H1 (cell line): ENCODE results near the gene UCMA. TPM values are rescaled to one million over a fixed set of nuclear protein-coding genes. Genes with fewer than 3 reads are reported as not detected.

Experiments used
- CTCF ChIA-PET: fragments of 300-600 bp; sonication (Branson Sonifier 250); formaldehyde crosslinking; loops from one replicate; lab custom pipeline; 2021; ENCODE audit not compliant: partially characterized antibody; lab: Charles Lee
- POLR2A ChIA-PET: fragments of 300-600 bp; sonication (Branson Sonifier 250); formaldehyde crosslinking; loops from one replicate; lab custom pipeline; 2021; ENCODE audit warnings: inconsistent platforms; ENCODE audit not compliant: partially characterized antibody; lab: Charles Lee
- DNase-seq, 2 experiments: peaks; one replicate each; pipeline versions ENCODE4 v3.0.0 to v3.0.0-alpha.2; 2010 to 2022; ENCODE audit warnings: low spot score in 2 of 2, low read depth in 1 of 2, mixed read lengths in 1 of 2
- FAIRE-seq: peaks from 2 replicates; lab custom pipeline; 2011; peaks lifted over from hg19 to GRCh38; lab: Jason Lieb, UNC
- H2AFZ ChIP-seq: 2 replicates; pipeline ENCODE4 v1.8.1; 2012; ENCODE audit warnings: low read length, inconsistent platforms
- H2AK5ac ChIP-seq: 2 replicates; pipeline ENCODE4 v1.6.1; 2013; ENCODE audit warnings: low read depth, low read length
- H2BK120ac ChIP-seq: replicated peaks from 2 replicates; pipeline ENCODE3; 2013; ENCODE audit warnings: low read depth, low read length, inconsistent platforms
- H2BK12ac ChIP-seq: 2 replicates; pipeline ENCODE4 v1.6.1; 2013; ENCODE audit warnings: low read depth, low read length
- H2BK15ac ChIP-seq: 2 replicates; pipeline ENCODE4 v1.6.1; 2013; ENCODE audit warnings: low read length
- H2BK20ac ChIP-seq: 2 replicates; pipeline ENCODE4 v1.6.1; 2013; ENCODE audit warnings: low read length
- H2BK5ac ChIP-seq: 2 replicates; pipeline ENCODE4 v1.6.1; 2013; ENCODE audit warnings: low read depth, low read length
- H3K14ac ChIP-seq: 2 replicates; pipeline ENCODE4 v1.6.1; 2013; ENCODE audit warnings: inconsistent platforms; ENCODE audit not compliant: insufficient read length
- H3K18ac ChIP-seq: 2 replicates; pipeline ENCODE4 v1.6.1; 2013; ENCODE audit warnings: low read length; ENCODE audit errors: extremely low read depth
- H3K23ac ChIP-seq: 2 replicates; pipeline ENCODE4 v1.6.1; 2013; ENCODE audit warnings: inconsistent platforms; ENCODE audit not compliant: insufficient read length
- H3K23me2 ChIP-seq: 2 replicates; pipeline ENCODE4 v1.6.1; 2013; ENCODE audit warnings: low read depth, low read length
- H3K27ac ChIP-seq: 2 replicates; pipeline ENCODE4 v1.6.1; 2011; ENCODE audit warnings: low read depth, low read length, inconsistent platforms
- H3K27me3 ChIP-seq, 4 experiments: replicated peaks in 1 of 4; 1 replicate in 1 of 4; 2 replicates in 3 of 4; pipeline versions ENCODE4 v1.6.1 to v1.8.1; 2011 to 2013; ENCODE audit warnings: low read length in 3 of 4, mild to moderate bottlenecking in 3 of 4, inconsistent platforms in 2 of 4, mixed read lengths in 2 of 4, moderate library complexity in 1 of 4; ENCODE audit not compliant: control insufficient read depth in 3 of 4, insufficient read depth in 3 of 4; ENCODE audit errors: extremely low read depth in 1 of 4
- H3K36me3 ChIP-seq, 4 experiments: 2 replicates each; pipeline versions ENCODE4 v1.6.1 to v1.8.1; 2011 to 2013; ENCODE audit warnings: mild to moderate bottlenecking in 4 of 4, low read length in 3 of 4, moderate library complexity in 2 of 4, control low read depth in 1 of 4, inconsistent platforms in 1 of 4; ENCODE audit not compliant: insufficient read depth in 4 of 4, control insufficient read depth in 2 of 4
- H3K4ac ChIP-seq: replicated peaks from 2 replicates; pipeline ENCODE3; 2013; ENCODE audit warnings: low read length, low read depth, mixed read lengths, inconsistent platforms; ENCODE audit not compliant: insufficient read length
- H3K4me1 ChIP-seq, 4 experiments: replicated peaks in 1 of 4; 1 replicate in 1 of 4; 2 replicates in 3 of 4; pipeline versions ENCODE4 v1.6.1 to v1.8.1; 2011 to 2013; ENCODE audit warnings: low read length in 3 of 4, inconsistent platforms in 2 of 4, mixed read lengths in 1 of 4; ENCODE audit not compliant: insufficient read depth in 4 of 4, control insufficient read depth in 3 of 4
- H3K4me2 ChIP-seq, 2 experiments: 2 replicates each; pipeline versions ENCODE4 v1.6.1 to v1.8.1; 2011 to 2013; ENCODE audit warnings: low read depth in 2 of 2, low read length in 2 of 2, control low read depth in 1 of 2, inconsistent platforms in 1 of 2, mild to moderate bottlenecking in 1 of 2; ENCODE audit not compliant: insufficient read depth in 1 of 2
- H3K4me3 ChIP-seq, 4 experiments: fragments of 200-600, 300-600 bp in 1 of 4; sonication (generic), shearing (Covaris generic), sonication (Bioruptor Twin) in 1 of 4; 2 replicates each; pipeline versions ENCODE4 v1.5.1 to v1.8.1; 2011 to 2016; ENCODE audit warnings: low read length in 4 of 4, low read depth in 3 of 4, control low read depth in 2 of 4, inconsistent platforms in 2 of 4, mild to moderate bottlenecking in 2 of 4, mixed read lengths in 1 of 4, moderate library complexity in 1 of 4; ENCODE audit not compliant: insufficient read depth in 2 of 4; ENCODE audit errors: extremely low read depth in 1 of 4
- H3K56ac ChIP-seq: replicated peaks from 2 replicates; pipeline ENCODE3; 2013; ENCODE audit warnings: low read depth, mild to moderate bottlenecking, mixed read lengths, low read length, inconsistent platforms; ENCODE audit not compliant: insufficient read length
- H3K79me1 ChIP-seq: 2 replicates; pipeline ENCODE4 v1.6.1; 2013; ENCODE audit warnings: low read depth, low read length, control low read depth
- H3K79me2 ChIP-seq, 2 experiments: 2 replicates each; pipeline versions ENCODE4 v1.6.1 to v1.8.1; 2012 to 2013; ENCODE audit warnings: low read length in 2 of 2, mild to moderate bottlenecking in 2 of 2, inconsistent platforms in 1 of 2; ENCODE audit not compliant: insufficient read depth in 2 of 2, control insufficient read depth in 1 of 2
- H3K9ac ChIP-seq, 4 experiments: replicated peaks in 1 of 4; 1 replicate in 1 of 4; 2 replicates in 3 of 4; pipeline versions ENCODE4 v1.6.1 to v1.8.1; 2011 to 2013; ENCODE audit warnings: low read depth in 3 of 4, low read length in 3 of 4, control low read depth in 2 of 4, mild to moderate bottlenecking in 2 of 4, moderate library complexity in 2 of 4, inconsistent platforms in 1 of 4; ENCODE audit errors: extremely low read depth in 1 of 4
- H3K9me3 ChIP-seq, 2 experiments: 2 replicates each; pipeline versions ENCODE4 v1.6.1 to v1.8.1; 2012 to 2013; ENCODE audit warnings: mild to moderate bottlenecking in 2 of 2, moderate library complexity in 2 of 2, control low read depth in 1 of 2, inconsistent platforms in 1 of 2, low read depth in 1 of 2, low read length in 1 of 2, mixed read lengths in 1 of 2; ENCODE audit not compliant: insufficient read depth in 2 of 2
- H4K20me1 ChIP-seq, 2 experiments: replicated peaks in 1 of 2; 2 replicates each; pipeline versions ENCODE3 to v1.8.1; 2011 to 2013; ENCODE audit warnings: inconsistent platforms in 2 of 2, low read length in 2 of 2, mild to moderate bottlenecking in 1 of 2; ENCODE audit not compliant: insufficient read depth in 2 of 2, control insufficient read depth in 1 of 2
- H4K5ac ChIP-seq: 2 replicates; pipeline ENCODE4 v1.6.1; 2013; ENCODE audit warnings: low read length, low read depth, mixed read lengths, inconsistent platforms; ENCODE audit not compliant: insufficient read length
- H4K8ac ChIP-seq: 2 replicates; pipeline ENCODE4 v1.8.0; 2013; ENCODE audit warnings: mild to moderate bottlenecking, moderate library complexity, low read length, inconsistent platforms; ENCODE audit not compliant: insufficient read depth; ENCODE audit errors: extremely low read depth
- H4K91ac ChIP-seq: replicated peaks from 2 replicates; pipeline ENCODE3; 2013; ENCODE audit warnings: low read length, mixed read lengths, inconsistent platforms; ENCODE audit not compliant: insufficient read length
- ATF2 ChIP-seq: IDR thresholded peaks from 2 replicates; pipeline ENCODE4 v1.6.1; 2012; ENCODE audit warnings: low read length, inconsistent platforms
- BACH1 ChIP-seq: IDR thresholded peaks from 2 replicates; pipeline ENCODE4 v1.6.1; 2012; ENCODE audit warnings: low read length, improper control_type of control experiment
- BRCA1 ChIP-seq: IDR thresholded peaks from 2 replicates; pipeline ENCODE4 v1.6.1; 2012; ENCODE audit warnings: low read depth, low read length, improper control_type of control experiment
- GABPA ChIP-seq: IDR thresholded peaks from 2 replicates; pipeline ENCODE4 v1.6.1; 2011; ENCODE audit warnings: mild to moderate bottlenecking, low read length, moderate library complexity, borderline replicate concordance; ENCODE audit not compliant: insufficient read depth
- HDAC2 ChIP-seq, 2 experiments: fragments of 300-600 bp in 1 of 2; sonication (generic) in 1 of 2; IDR thresholded peaks; 2 replicates each; pipeline ENCODE4 v1.6.1; 2011 to 2012; ENCODE audit warnings: low read depth in 2 of 2, low read length in 2 of 2, mild to moderate bottlenecking in 2 of 2, moderate library complexity in 2 of 2, borderline replicate concordance in 1 of 2, inconsistent platforms in 1 of 2
- JUN ChIP-seq: IDR thresholded peaks from 2 replicates; pipeline ENCODE4 v1.6.1; 2011; ENCODE audit warnings: low read depth, mild to moderate bottlenecking, improper control_type of control experiment, low read length
- KDM5A ChIP-seq: fragments of 200-600 bp; IDR thresholded peaks from 2 replicates; pipeline ENCODE4 v1.7.1; 2012; ENCODE audit warnings: mild to moderate bottlenecking, low read length, inconsistent platforms, mixed read lengths
- MAFK ChIP-seq: IDR thresholded peaks from 2 replicates; pipeline ENCODE4 v1.6.1; 2012; ENCODE audit warnings: low read depth, mild to moderate bottlenecking, improper control_type of control experiment, low read length
- RBBP5 ChIP-seq: IDR thresholded peaks from 2 replicates; pipeline ENCODE4 v1.7.1; 2012; ENCODE audit warnings: low read depth, mild to moderate bottlenecking, inconsistent platforms, low read length, moderate library complexity, borderline replicate concordance
- TBP ChIP-seq: IDR thresholded peaks from 2 replicates; pipeline ENCODE4 v1.6.1; 2011; ENCODE audit warnings: low read depth, low read length, improper control_type of control experiment
- WGBS, 2 experiments: shearing (Covaris generic) in 1 of 2; methylation state at CpG; one replicate each; pipeline versions ENCODE4 v1.1.6 to v1.1.7; 2013 to 2015; ENCODE audit warnings: low lambda C conversion rate in 2 of 2, mixed read lengths in 2 of 2, inconsistent platforms in 1 of 2, low coverage in 1 of 2, missing lambda C conversion rate in 1 of 2; ENCODE audit not compliant: insufficient replicate concordance in 2 of 2, insufficient coverage in 1 of 2, insufficient read length in 1 of 2; ENCODE audit errors: extremely low coverage in 1 of 2, missing lambda C conversion rate in 1 of 2; 5-methylcytosine and 5-hydroxymethylcytosine counted together
- polyA plus RNA-seq, 7 experiments: library from polyadenylated mRNA; depleted of rRNA in 3 of 7; stranded (reverse) in 5 of 7; unstranded in 2 of 7; fragments of >200 nt in 5 of 7; fragments of 200-250 nt in 2 of 7; gene quantifications; 1 replicate in 5 of 7; 2 replicates in 1 of 7; 4 replicates in 1 of 7; pipeline versions ENCODE4 v1.2.1 to v1.2.3, GENCODE V29; 2011 to 2013; ENCODE audit warnings: missing spikeins in 2 of 7, mixed read lengths in 2 of 7
- total RNA-seq: library from RNA; stranded (reverse); fragmentation: NEBNext Ultra II Directional; extraction: Animal tissue kit (Norgen Biotek cat#: 25700); gene quantifications from 2 replicates; pipeline ENCODE4 v1.2.1, GENCODE V29; 2021

Gene UCMA
- total and polyA plus RNA-seq, 2 of the 8 experiments (the other 6 are each of a cell fraction or from before 2014, with no cell fraction given) = 1.2 to 4.6 TPM

- no peak overlapping the region for H4K91ac ChIP-seq
- FAIRE-seq (no peak), DNase-seq (no peak)
- no peak overlapping the region for H3K4me2 ChIP-seq
- no peaks in the 10 kb centered on the region for H3K27me3 ChIP-seq
- no peak overlapping the region for H3K9ac ChIP-seq
- no peaks in the 10 kb centered on the region for H3K9me3 ChIP-seq
- ChIA-PET POLR2A (interaction anchor here (0.9 to 2.3 kb wide), 5 partner anchors 8 to 19 kb away, joined by 3 to 6 read pairs (median 4); no protein-coding TSS in a partner anchor), CTCF (interaction anchor here (0.7 to 1.6 kb wide), 3 partner anchors 9 to 35 kb away, joined by 3 to 5 read pairs (median 4); no protein-coding TSS in a partner anchor)
- peaks cover 45 to 88% (median 79%) of the 10 kb centered on the region in 4 experiments for H3K36me3 ChIP-seq
- no peaks in the 10 kb centered on the region for H3K79me2 ChIP-seq
- H3K56ac ChIP-seq = no peak overlapping the region
- H2AK5ac ChIP-seq = no peak overlapping the region
- no peak overlapping the region for H2BK5ac ChIP-seq
- no peak overlapping the region for H3K27ac ChIP-seq
- H2BK120ac ChIP-seq = no peak overlapping the region
- no peak overlapping the region for H3K4ac ChIP-seq
- H3K14ac ChIP-seq = no peak overlapping the region
- no peak overlapping the region for H2BK15ac ChIP-seq
- peaks cover 2 to 5% of the 10 kb centered on the region in 2 experiments for H4K20me1 ChIP-seq
- H2BK20ac ChIP-seq = no peak overlapping the region
- H3K23ac ChIP-seq = no peak overlapping the region
- no peak overlapping the region for H3K4me3 ChIP-seq
- no peak overlapping the region for H3K18ac ChIP-seq
- H2BK12ac ChIP-seq = no peak overlapping the region
- no peaks in the 10 kb centered on the region; the same call in 1 of the 2 replicates for H3K79me1 ChIP-seq
- H2AFZ ChIP-seq = no peak overlapping the region
- H4K5ac ChIP-seq = no peak overlapping the region
- 90% methylated on average over 5 of the region's 5 CpGs; no CpG with 5 or more reads in 1 of the 2 experiments for WGBS, 2 experiments
- no peaks in the 10 kb centered on the region for H3K4me1 ChIP-seq
- no peak overlapping the region for H4K8ac ChIP-seq
- H3K23me2 ChIP-seq = no peaks in the 10 kb centered on the region
- TF ChIP-seq BRCA1 = no peak
- no peak for TF ChIP-seq MAFK
- TF ChIP-seq ATF2 = no peak
- TF ChIP-seq GABPA = no peak
- TF ChIP-seq KDM5A = no peak
- TF ChIP-seq HDAC2 (IDR thresholded peaks at IDR 0.05; ENCODE audit: borderline replicate concordance in 1 of 2, low read depth in 2 of 2, low read length in 2 of 2) = no peak
- no peak for TF ChIP-seq RBBP5
- TF ChIP-seq BACH1 = no peak
- TF ChIP-seq TBP = no peak
- no peak for TF ChIP-seq JUN
Measured at GRCh38 chr10:13184730-13185514, 49.3 kb downstream of the UCMA start.
